Stimulated activated CD8-positive, alpha-beta memory T cell treated with anti-CD3 and anti-CD28 coated beads, Interleukin-7, amount 100 ng/mL, for 4 hours (primary cell): ENCODE results near the gene KLHL26.
"Not testable (repeated sequence)": the region's sequence is repeated elsewhere in the genome, so short reads cannot be mapped to it uniquely, and the experiment has no call there.

Source experiments
- DNase-seq, 2 donors: peaks; one replicate each; pipeline ENCODE4 v3.0.0-alpha.2; 2020; ENCODE audit warnings: low read depth in 2 of 2

Gene KLHL26

GRCh38 chr19:18666317-18666716, 29.5 kb downstream of the KLHL26 start:
- no peak for DNase-seq

- no peak for DNase-seq
Observed at GRCh38 chr19:18666784-18667183, 30.0 kb downstream of the KLHL26 start.

- no peak for DNase-seq
Observed at GRCh38 chr19:18667531-18668251, 30.9 kb downstream of the KLHL26 start.

GRCh38 chr19:18668252-18668631, 31.4 kb downstream of the KLHL26 start:
- no peak for DNase-seq

- DNase-seq, result no peak
Observed at GRCh38 chr19:18668744-18669523, 32.1 kb downstream of the KLHL26 start.

GRCh38 chr19:18669524-18669817, 32.6 kb downstream of the KLHL26 start:
- no peak for DNase-seq

- no peak for DNase-seq
Observed at GRCh38 chr19:18669883-18670282, 33.1 kb downstream of the KLHL26 start.

GRCh38 chr19:18670312-18670711, 33.5 kb downstream of the KLHL26 start:
- no peak for DNase-seq

- DNase-seq, result no peak
Observed at GRCh38 chr19:18671303-18672043, 34.6 kb downstream of the KLHL26 start.

- no peak for DNase-seq
Observed at GRCh38 chr19:18672044-18672451, 35.2 kb downstream of the KLHL26 start.

- no peak for DNase-seq
Observed at GRCh38 chr19:18672606-18673337, 35.9 kb downstream of the KLHL26 start.

- no peak for DNase-seq
Observed at GRCh38 chr19:18674616-18675015, 37.8 kb downstream of the KLHL26 start.

- DNase-seq, result no peak
Observed at GRCh38 chr19:18675779-18676178, 39.0 kb downstream of the KLHL26 start.

- DNase-seq, result no peak
Observed at GRCh38 chr19:18676692-18677091, 39.9 kb downstream of the KLHL26 start.

GRCh38 chr19:18677156-18677555, 40.3 kb downstream of the KLHL26 start:
- DNase-seq, result no peak

- not testable (repeated sequence) for DNase-seq
Observed at GRCh38 chr19:18680148-18680547, 43.3 kb downstream of the KLHL26 start.

GRCh38 chr19:18682807-18683108, 45.9 kb downstream of the KLHL26 start:
- no peak for DNase-seq

- peak; percentile 80 to 89 for DNase-seq
Observed at GRCh38 chr19:18683109-18683957, 46.5 kb downstream of the KLHL26 start, which contains the start of gene CRTC1. TSS of gene CRTC1 (plus strand) at chr19:18683680. CDS start at chr19:18683703, 23 bp downstream.

GRCh38 chr19:18683958-18684641, 47.3 kb downstream of the KLHL26 start:
- no peak for DNase-seq

GRCh38 chr19:18684642-18684993, 47.8 kb downstream of the KLHL26 start:
- no peak for DNase-seq
